ENCODE results near the gene HYAL2. TPM values are rescaled to one million over a fixed set of nuclear protein-coding genes. Genes with fewer than 3 reads are reported as not detected.

HYAL2 gene
- total and polyA plus RNA-seq, 9 of the 15 experiments (the other 6 are each of a cell fraction or from before 2014, with no cell fraction given), result 0.36 to 22.7 (median 11.4) TPM; not detected in 1

DNA sequence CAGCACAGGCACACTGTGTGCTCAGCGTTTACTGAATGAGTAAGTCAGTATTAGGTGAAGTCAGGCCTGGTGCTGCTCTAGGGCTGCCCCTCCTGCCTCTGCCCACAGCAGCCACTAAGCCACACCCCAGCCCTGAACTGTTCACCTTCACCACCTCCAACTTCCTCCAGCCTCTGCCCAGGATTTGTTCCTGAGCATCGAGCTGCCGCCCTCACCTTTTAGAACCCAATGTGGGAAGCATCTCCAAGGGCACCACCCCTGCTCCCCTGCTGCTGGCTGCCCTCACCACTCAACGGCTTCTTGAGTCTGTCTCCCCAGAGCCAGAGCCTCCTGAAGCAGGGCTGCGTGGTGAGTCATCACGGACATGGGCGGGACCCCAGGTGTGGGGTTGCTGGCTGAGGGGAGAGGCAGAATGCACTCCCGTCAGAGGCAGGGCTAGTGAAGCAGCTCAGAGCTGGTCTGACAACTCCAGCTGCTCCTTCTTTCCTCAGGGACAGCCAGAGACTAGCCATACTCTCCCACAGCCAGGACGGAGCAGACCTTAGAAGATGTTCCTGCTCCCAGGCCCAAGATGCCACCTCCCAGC lies 5.8 kb downstream of the HYAL2 start (continued):
- TF ChIP-seq TFAM (CRISPR knock-in tag; conservative IDR thresholded peaks at IDR 0.05) (no peak), CCAR2 (IDR thresholded peaks at IDR 0.05; ENCODE audit: low read depth, low read length) (no peak), ZNF311 (CRISPR knock-in tag; IDR thresholded peaks at IDR 0.05) (no peak), ZNF347 (CRISPR knock-in tag; IDR thresholded peaks at IDR 0.05; ENCODE audit: low read depth) (no peak), DIDO1 (tag; IDR thresholded peaks at IDR 0.05; ENCODE audit: low read depth) (no peak), SRSF1 (IDR thresholded peaks at IDR 0.05; ENCODE audit: low read depth, low read length) (no peak), ZNF57 (CRISPR knock-in tag; IDR thresholded peaks at IDR 0.05) (no peak), PCBP1 (IDR thresholded peaks at IDR 0.05; ENCODE audit: low read depth, low read length, poor library complexity, severe bottlenecking) (no peak), ZNF444 (CRISPR knock-in tag; IDR thresholded peaks at IDR 0.05) (no peak), TOE1 (IDR thresholded peaks at IDR 0.05; ENCODE audit: borderline replicate concordance) (no peak), TOE1 (CRISPR knock-in tag; IDR thresholded peaks at IDR 0.05; ENCODE audit: borderline replicate concordance, low read depth) (no peak), ZNF699 (CRISPR knock-in tag; IDR thresholded peaks at IDR 0.05; ENCODE audit: insufficient replicate concordance) (no peak), ZNF436 (CRISPR knock-in tag; IDR thresholded peaks at IDR 0.05) (no peak), ZNF282 (CRISPR knock-in tag; IDR thresholded peaks at IDR 0.05) (no peak)
- TF ChIP-seq, protein P1, sequence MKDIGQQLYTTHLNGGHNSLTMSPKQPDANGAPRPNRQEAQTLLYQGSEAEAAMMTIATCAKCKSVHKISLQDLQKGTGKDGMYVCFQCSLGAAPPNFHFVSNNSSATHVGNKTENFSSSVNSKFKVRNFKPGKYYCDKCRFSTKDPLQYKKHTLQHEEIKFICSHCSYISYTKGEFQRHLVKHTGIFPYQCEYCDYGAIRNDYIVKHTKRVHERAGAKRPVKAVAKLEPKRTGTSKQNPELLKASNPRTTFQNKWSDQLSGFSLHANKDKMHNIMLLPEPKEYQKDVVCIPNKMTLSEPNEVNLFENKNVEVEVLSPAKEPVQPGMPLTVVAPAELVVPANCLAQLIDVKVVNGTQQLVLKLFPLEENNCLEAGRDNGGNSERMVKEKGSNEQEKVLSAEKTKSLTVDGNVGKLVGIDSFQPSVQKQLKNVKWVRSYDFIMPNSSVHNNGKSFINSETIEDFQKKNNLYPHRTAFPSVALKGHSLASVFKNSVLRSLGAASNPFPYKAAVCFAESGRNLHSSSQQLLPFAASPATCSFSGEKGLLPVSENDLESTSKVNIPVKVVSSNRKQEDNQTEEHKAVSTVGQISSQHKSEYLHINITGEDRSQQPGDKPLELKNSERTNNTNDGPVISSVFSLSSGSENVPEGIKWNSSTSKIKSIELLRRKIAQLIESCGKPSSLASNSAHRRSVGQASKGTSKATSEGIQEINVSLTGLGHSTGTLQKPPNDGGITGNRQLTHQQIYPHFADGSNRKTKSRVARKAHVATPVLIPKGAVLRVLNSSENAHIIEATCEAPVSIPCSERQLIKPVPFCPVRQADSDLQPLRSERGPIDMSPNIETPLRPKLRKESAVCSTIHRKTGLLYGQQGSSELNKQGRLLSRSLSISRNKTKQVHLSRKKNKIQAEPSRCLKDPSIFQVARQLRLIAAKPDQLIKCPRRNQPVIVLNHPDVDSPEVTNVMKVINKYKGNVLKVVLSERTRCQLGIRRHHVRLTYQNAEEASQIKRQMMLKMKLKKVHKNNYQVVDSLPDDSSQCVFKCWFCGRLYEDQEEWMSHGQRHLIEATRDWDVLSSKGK (CRISPR knock-in tag; IDR thresholded peaks at IDR 0.05), result no peak
- TF ChIP-seq, protein P2, sequence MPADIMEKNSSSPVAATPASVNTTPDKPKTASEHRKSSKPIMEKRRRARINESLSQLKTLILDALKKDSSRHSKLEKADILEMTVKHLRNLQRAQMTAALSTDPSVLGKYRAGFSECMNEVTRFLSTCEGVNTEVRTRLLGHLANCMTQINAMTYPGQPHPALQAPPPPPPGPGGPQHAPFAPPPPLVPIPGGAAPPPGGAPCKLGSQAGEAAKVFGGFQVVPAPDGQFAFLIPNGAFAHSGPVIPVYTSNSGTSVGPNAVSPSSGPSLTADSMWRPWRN (IDR thresholded peaks at IDR 0.05; ENCODE audit: low read depth), result no peak
- TF ChIP-seq, protein P3, sequence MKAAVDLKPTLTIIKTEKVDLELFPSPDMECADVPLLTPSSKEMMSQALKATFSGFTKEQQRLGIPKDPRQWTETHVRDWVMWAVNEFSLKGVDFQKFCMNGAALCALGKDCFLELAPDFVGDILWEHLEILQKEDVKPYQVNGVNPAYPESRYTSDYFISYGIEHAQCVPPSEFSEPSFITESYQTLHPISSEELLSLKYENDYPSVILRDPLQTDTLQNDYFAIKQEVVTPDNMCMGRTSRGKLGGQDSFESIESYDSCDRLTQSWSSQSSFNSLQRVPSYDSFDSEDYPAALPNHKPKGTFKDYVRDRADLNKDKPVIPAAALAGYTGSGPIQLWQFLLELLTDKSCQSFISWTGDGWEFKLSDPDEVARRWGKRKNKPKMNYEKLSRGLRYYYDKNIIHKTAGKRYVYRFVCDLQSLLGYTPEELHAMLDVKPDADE (conservative IDR thresholded peaks at IDR 0.05; ENCODE audit: control insufficient read depth, low read depth, low read length), result no peak
- TF ChIP-seq, protein P4, sequence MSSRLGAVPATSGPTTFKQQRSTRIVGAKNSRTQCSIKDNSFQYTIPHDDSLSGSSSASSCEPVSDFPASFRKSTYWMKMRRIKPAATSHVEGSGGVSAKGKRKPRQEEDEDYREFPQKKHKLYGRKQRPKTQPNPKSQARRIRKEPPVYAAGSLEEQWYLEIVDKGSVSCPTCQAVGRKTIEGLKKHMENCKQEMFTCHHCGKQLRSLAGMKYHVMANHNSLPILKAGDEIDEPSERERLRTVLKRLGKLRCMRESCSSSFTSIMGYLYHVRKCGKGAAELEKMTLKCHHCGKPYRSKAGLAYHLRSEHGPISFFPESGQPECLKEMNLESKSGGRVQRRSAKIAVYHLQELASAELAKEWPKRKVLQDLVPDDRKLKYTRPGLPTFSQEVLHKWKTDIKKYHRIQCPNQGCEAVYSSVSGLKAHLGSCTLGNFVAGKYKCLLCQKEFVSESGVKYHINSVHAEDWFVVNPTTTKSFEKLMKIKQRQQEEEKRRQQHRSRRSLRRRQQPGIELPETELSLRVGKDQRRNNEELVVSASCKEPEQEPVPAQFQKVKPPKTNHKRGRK (tag; IDR thresholded peaks at IDR 0.05), result no peak
- TF ChIP-seq, protein P5, sequence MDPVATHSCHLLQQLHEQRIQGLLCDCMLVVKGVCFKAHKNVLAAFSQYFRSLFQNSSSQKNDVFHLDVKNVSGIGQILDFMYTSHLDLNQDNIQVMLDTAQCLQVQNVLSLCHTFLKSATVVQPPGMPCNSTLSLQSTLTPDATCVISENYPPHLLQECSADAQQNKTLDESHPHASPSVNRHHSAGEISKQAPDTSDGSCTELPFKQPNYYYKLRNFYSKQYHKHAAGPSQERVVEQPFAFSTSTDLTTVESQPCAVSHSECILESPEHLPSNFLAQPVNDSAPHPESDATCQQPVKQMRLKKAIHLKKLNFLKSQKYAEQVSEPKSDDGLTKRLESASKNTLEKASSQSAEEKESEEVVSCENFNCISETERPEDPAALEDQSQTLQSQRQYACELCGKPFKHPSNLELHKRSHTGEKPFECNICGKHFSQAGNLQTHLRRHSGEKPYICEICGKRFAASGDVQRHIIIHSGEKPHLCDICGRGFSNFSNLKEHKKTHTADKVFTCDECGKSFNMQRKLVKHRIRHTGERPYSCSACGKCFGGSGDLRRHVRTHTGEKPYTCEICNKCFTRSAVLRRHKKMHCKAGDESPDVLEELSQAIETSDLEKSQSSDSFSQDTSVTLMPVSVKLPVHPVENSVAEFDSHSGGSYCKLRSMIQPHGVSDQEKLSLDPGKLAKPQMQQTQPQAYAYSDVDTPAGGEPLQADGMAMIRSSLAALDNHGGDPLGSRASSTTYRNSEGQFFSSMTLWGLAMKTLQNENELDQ (CRISPR knock-in tag; IDR thresholded peaks at IDR 0.05; ENCODE audit: borderline replicate concordance), result no peak
